ENCODE results near the gene PIK3CA.
A peak's percentile ranks its signal among the peaks of the same experiment; 100 is the strongest.

PIK3CA gene

DNA sequence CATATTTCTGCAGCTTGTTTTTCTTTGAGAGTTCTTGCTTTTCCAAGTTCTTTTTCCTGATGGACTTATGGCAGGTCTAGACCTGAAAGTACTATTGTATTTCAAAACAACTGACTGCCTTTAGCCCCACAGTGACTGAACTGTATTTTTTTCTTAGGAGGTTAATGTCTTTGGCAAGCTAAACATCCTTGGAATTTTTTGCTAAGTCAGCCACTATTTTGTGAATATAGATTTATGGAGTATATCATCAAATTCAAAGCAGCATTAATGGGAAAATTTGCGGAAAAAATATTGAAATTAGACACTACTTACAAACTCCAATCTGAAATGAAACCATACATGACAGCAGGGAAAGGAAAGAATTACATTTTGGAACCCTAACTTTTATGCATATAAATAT is 8.6 kb downstream of the PIK3CA start:
- peak; percentile 26 for DNase-seq (ENCODE audit: low read depth)
- H3K4me3 ChIP-seq (ENCODE audit: low read depth, low read length) = no peak overlapping the region
- TF ChIP-seq, protein P1, sequence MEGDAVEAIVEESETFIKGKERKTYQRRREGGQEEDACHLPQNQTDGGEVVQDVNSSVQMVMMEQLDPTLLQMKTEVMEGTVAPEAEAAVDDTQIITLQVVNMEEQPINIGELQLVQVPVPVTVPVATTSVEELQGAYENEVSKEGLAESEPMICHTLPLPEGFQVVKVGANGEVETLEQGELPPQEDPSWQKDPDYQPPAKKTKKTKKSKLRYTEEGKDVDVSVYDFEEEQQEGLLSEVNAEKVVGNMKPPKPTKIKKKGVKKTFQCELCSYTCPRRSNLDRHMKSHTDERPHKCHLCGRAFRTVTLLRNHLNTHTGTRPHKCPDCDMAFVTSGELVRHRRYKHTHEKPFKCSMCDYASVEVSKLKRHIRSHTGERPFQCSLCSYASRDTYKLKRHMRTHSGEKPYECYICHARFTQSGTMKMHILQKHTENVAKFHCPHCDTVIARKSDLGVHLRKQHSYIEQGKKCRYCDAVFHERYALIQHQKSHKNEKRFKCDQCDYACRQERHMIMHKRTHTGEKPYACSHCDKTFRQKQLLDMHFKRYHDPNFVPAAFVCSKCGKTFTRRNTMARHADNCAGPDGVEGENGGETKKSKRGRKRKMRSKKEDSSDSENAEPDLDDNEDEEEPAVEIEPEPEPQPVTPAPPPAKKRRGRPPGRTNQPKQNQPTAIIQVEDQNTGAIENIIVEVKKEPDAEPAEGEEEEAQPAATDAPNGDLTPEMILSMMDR (conservative IDR thresholded peaks at IDR 0.05; ENCODE audit: low read depth, low read length) = no peak

DNA sequence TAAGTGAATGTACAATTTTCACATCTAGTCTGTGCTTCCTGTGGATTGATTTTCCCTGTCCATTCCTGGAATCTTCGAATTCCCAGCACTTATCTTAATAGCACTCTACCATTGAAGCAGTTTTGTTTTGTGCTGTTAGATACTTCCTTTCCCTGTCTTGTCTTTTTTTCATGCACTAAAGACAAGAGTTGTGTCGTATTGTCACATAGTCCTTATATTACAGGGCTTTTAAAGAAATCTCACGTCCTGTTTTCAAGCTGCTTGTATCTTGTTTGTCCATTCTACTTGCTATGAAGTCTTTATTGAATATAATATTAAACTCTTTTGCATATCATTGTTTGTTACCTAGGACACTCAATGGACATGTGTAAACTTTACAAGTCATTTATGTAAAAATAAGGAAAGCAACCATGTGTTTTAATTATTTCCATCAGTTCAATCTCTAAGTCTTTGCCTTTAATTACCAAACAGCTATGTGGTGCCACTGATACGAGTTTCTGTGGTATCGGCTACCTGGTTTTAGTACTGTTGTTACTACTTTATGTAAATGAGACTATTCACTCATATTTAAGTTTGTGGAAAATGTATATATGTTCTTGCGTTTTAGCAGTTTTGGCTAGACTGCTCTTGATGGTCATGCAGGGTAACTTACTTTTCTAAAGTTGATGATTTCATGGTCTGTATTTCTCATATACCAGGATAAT is 10.3 kb downstream of the PIK3CA start:
- DNase-seq (ENCODE audit: low read depth) = no peak
- no peak overlapping the region for H3K4me3 ChIP-seq (ENCODE audit: low read depth, low read length)
- TF ChIP-seq, protein P1 (conservative IDR thresholded peaks at IDR 0.05; ENCODE audit: low read depth, low read length) = no peak

DNA sequence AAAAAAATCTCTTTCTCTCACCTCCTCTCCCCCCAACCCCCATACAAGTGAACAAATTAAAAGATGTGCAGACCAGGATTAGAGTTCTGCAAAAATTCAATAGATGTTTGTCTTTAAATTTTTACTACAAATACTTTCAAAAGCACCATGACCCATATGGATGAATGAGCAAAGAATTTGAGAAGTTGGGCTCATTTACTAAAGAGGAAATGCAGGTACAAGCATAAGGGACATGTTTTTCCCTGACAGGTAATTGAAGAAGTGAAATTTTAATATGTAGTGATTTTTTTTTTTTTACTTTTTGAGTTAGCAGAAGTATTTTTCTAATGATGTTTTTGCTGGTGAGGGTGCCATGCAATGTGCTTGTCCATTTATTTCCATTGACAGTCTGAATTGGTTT is 15.3 kb downstream of the PIK3CA start:
- TF ChIP-seq, protein P1 (conservative IDR thresholded peaks at IDR 0.05; ENCODE audit: low read depth, low read length) = no peak
- no peak overlapping the region for H3K4me3 ChIP-seq (ENCODE audit: low read depth, low read length)
- DNase-seq (ENCODE audit: low read depth) = no peak

DNA sequence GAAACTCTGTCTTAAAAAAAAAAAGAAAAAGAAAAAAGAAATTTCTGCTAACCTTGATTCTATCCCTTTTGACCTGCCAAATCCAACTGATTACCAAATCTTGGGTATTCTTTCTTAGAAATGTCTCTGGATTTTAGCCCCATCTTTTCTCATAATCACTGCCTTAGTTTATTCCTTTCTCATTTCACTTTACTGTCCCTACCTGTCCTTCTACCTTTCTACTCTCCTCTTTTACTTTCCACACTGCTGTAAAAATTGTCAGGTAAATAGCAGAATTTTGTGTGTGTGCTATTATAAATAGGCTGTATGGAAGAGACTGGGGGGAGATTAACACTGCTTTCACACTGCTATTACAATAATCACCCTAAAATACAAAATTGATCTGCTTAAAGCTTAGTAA is 16.7 kb downstream of the PIK3CA start:
- DNase-seq (ENCODE audit: low read depth) = no peak
- TF ChIP-seq, protein P1 (conservative IDR thresholded peaks at IDR 0.05; ENCODE audit: low read depth, low read length) = no peak
- H3K4me3 ChIP-seq (ENCODE audit: low read depth, low read length) = no peak overlapping the region

DNA sequence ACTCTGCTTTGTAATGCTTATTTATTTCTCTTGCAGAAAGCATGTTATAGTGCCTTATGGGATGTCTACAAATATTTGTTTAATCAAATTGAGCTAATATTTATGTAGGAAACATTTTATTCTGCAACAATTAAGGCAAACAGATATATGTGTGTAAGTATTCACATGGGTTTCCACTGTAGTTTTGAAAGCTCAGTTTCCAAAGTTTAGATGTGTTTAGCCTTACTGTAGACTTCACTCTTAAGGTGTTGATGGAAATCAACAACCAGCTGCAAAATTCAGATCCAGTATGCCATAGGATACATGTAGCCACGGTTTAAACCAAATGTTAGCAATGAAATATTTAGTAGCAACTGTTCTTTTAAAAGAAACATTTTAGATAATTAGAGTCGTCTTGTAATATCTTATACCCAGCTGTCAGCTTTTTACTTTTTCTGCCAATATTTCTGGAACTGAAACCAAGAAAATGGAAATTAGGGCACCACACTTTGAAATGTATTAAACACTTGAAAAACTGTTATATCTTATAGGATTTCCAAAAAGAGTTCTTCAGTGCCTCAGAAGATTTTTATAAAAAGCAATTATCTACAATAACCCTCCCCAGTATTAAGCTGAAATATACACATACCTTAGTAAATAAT is 18.5 kb downstream of the PIK3CA start:
- TF ChIP-seq, protein P1 (conservative IDR thresholded peaks at IDR 0.05; ENCODE audit: low read depth, low read length) = no peak
- no peak overlapping the region for H3K4me3 ChIP-seq (ENCODE audit: low read depth, low read length)
- no peak for DNase-seq (ENCODE audit: low read depth)

DNA sequence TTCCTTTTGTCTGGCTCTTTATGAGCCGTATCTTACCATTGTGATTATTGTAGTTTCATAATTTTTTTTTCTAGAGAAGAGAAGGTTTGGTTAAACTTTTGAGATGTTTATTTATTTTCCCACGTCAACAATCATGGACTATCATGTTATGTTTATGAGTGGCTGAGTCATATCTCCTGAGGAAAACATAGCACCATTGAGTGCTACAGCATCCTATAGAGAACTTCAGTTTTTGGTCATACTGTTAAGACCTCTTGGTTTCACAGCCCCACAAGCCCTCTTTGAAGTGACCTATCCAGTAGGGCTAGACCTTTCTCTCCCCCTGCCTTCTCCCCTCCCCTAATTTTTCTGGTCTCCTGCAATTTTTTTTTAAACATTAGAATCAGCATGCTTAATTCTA is 20.8 kb downstream of the PIK3CA start:
- TF ChIP-seq, protein P1 (conservative IDR thresholded peaks at IDR 0.05; ENCODE audit: low read depth, low read length) = no peak
- no peak for DNase-seq (ENCODE audit: low read depth)
- H3K4me3 ChIP-seq (ENCODE audit: low read depth, low read length) = no peak overlapping the region

DNA sequence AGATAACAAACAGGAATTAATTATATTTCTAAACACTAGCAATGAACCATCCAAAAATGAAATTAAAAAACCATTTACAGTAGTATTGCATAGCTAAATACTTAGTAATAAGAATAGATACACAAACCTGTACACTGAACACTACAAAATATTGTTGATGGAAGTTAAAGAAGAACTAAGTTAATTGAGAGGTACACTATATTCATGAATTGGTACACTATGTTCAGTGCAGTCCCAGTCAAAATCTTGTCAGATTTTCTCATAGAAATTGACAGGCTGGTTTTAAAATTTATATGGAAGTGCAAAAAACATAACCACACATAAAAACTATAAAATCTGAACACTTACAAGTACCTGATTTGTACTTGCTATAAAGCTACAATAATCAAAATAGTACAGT is 24.4 kb downstream of the PIK3CA start:
- TF ChIP-seq, protein P1 (conservative IDR thresholded peaks at IDR 0.05; ENCODE audit: low read depth, low read length) = no peak
- no peak overlapping the region for H3K4me3 ChIP-seq (ENCODE audit: low read depth, low read length)
- no peak for DNase-seq (ENCODE audit: low read depth)

Measured in choroid plexus epithelial cell (primary cell).